CD4-positive, alpha-beta T cell (primary cell): ENCODE data around the gene NUP210L. TPM values are rescaled to one million over a fixed set of nuclear protein-coding genes. Genes with fewer than 3 reads are reported as not detected.
A peak's percentile ranks its signal among the peaks of the same experiment; 100 is the strongest.

Source experiments
- ATAC-seq: fragments of 200-7000 bp; cut with Tn5 transposase; one replicate; pipeline ENCODE4 v1.10.0; 2022; ENCODE audit warnings: mild to moderate bottlenecking; ENCODE audit not compliant: poor library complexity
- CTCF ChIA-PET: fragments of 350-600 bp; sonication (Branson Sonifier 250); formaldehyde crosslinking; loops from one replicate; lab custom pipeline; 2021; ENCODE audit warnings: antibody characterized with exemption, inconsistent platforms; lab: Charles Lee
- POLR2A ChIA-PET: fragments of 350-600 bp; sonication (Branson Sonifier 250); formaldehyde crosslinking; loops from one replicate; lab custom pipeline; 2021; ENCODE audit warnings: antibody characterized with exemption, inconsistent platforms; lab: Charles Lee
- DNase-seq, 14 experiments: peaks; one replicate each; pipeline ENCODE4 v3.0.0-alpha.2; 2013 to 2020; ENCODE audit warnings: mixed read lengths in 2 of 14
- H3K27ac ChIP-seq, 2 donors: one replicate each; pipeline versions ENCODE4 v1.5.1 to v1.7.0; 2013; ENCODE audit warnings: low read length in 2 of 2, low read depth in 1 of 2, mild to moderate bottlenecking in 1 of 2
- H3K27me3 ChIP-seq, 2 experiments: 1 replicate in 1 of 2; 2 replicates in 1 of 2; pipeline versions ENCODE4 v1.6.1 to v1.7.0; 2013; ENCODE audit warnings: low read length in 2 of 2, control low read depth in 1 of 2, mild to moderate bottlenecking in 1 of 2, moderate library complexity in 1 of 2; ENCODE audit not compliant: insufficient read depth in 2 of 2, control insufficient read depth in 1 of 2
- H3K36me3 ChIP-seq: one replicate; pipeline ENCODE4 v1.6.1; 2013; ENCODE audit warnings: low read length, control low read depth; ENCODE audit not compliant: insufficient read depth
- H3K4me1 ChIP-seq: one replicate; pipeline ENCODE4 v1.6.1; 2013; ENCODE audit warnings: low read length, control low read depth; ENCODE audit not compliant: insufficient read depth
- H3K4me3 ChIP-seq: one replicate; pipeline ENCODE4 v1.5.1; 2013; ENCODE audit warnings: mild to moderate bottlenecking, low read length, moderate library complexity
- H3K9me3 ChIP-seq, 2 experiments: 1 replicate in 1 of 2; 2 replicates in 1 of 2; pipeline versions ENCODE4 v1.6.1 to v1.7.0; 2013; ENCODE audit warnings: low read length in 2 of 2, mild to moderate bottlenecking in 2 of 2, control low read depth in 1 of 2, moderate library complexity in 1 of 2; ENCODE audit not compliant: control insufficient read depth in 1 of 2, insufficient read depth in 1 of 2
- H3K27ac Mint-ChIP-seq: one replicate; pipeline ENCODE4 v1.8.0; 2020; ENCODE audit warnings: mixed read lengths
- H3K27me3 Mint-ChIP-seq: one replicate; pipeline ENCODE4 v1.8.0; 2021; ENCODE audit warnings: mixed read lengths
- H3K36me3 Mint-ChIP-seq: one replicate; pipeline ENCODE4 v1.8.0; 2021; ENCODE audit warnings: low read depth, mixed read lengths
- H3K4me1 Mint-ChIP-seq: one replicate; pipeline ENCODE4 v1.8.0; 2021; ENCODE audit warnings: low read depth, mixed read lengths
- H3K4me3 Mint-ChIP-seq: one replicate; pipeline ENCODE4 v1.8.0; 2020; ENCODE audit warnings: mild to moderate bottlenecking, mixed read lengths
- H3K9me3 Mint-ChIP-seq: one replicate; pipeline ENCODE4 v1.8.0; 2020; ENCODE audit warnings: mixed read lengths
- intact Hi-C, 2 experiments: fragments of 100-400 bp; cut with DNase I in 1 of 2; cut with micrococcal nuclease in 1 of 2; formaldehyde crosslinking; loops; one replicate each; pipeline versions ENCODE4 v1.15.1 to v1.9.0; 2023 to 2025; cut with DNase I, micrococcal nuclease
- total RNA-seq, 174 experiments: library from RNA in 2 of 174; stranded (reverse) in 2 of 174; gene quantifications; one replicate each; pipeline ENCODE4 v1.2.3 and lab custom pipeline; 2021 to 2026
- TF ChIP-seq, protein P1 (sequence below): fragments of 200-600 bp; IDR thresholded peaks from one replicate; pipeline ENCODE4 v1.8.0; 2022; ENCODE audit warnings: antibody characterized with exemption, mild to moderate bottlenecking

The NUP210L gene
- total RNA-seq, 2 experiments from 2014 or later, result 0.03 to 0.08 TPM

DNA sequence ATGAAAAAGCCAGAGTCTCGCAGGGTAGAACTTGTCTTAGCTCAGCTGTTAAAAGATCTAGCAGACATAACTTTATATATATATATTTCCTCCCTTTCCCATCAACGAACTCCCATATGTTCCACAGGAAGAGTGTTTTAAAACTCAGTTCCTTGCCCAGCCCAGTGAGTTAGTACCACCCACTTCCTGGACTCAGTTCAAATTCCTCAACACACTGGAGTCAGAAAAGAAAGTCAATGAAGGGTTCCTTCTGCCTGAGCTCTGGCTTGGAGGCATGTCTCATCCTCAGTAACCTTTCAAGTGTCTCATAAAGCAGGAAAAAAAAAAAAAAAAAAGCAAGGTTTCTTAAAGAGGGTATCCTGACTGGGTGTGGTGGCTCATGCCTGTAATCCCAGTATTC is 21.5 kb upstream of the NUP210L start:
- H3K4me1 Mint-ChIP-seq, result peaks cover 78% of the 10 kb centered on the region
- H3K27ac ChIP-seq, result peak overlapping the region; percentile 44 to 50

DNA sequence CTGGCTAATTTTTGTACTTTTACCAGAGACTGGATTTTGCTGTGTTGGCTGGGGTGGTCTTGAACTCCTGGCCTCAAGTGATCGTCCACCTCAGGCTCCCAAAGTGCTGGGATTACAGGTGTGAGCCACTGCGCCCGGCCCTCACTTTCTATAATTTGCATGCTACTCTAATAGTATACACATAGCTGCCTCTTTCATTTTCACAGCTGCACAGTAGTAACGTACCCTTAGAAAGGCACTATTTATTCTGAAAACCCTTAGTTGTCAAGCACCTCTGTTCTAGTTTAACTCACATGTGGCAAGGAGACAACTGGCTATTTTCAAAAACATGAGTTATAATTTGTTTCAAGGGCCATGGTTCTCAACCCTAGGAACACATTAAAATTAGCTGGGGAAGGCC is 19.8 kb upstream of the NUP210L start:
- POLR2A ChIA-PET, result interaction anchor here (5.4 kb wide), 1 partner anchor 16 kb away, joined by 39 read pairs; no protein-coding TSS in a partner anchor
- CTCF ChIA-PET, result interaction anchor here (0.8 to 1.5 kb wide), 2 partner anchors 8 to 17 kb away, joined by 3 to 4 read pairs; no protein-coding TSS in a partner anchor
- H3K27ac ChIP-seq, result no peak overlapping the region
- peaks cover 72% of the 10 kb centered on the region for H3K36me3 ChIP-seq
- Mint-ChIP-seq H3K36me3 (peaks cover 88% of the 10 kb centered on the region), H3K9me3 (no peaks in the 10 kb centered on the region), H3K4me3 (no peak overlapping the region), H3K27ac (no peak overlapping the region), H3K27me3 (no peaks in the 10 kb centered on the region), H3K4me1 (peaks cover 75% of the 10 kb centered on the region)
- intact Hi-C loops, result no loop called here
- peaks cover 44% of the 10 kb centered on the region for H3K4me1 ChIP-seq
- H3K9me3 ChIP-seq, result no peaks in the 10 kb centered on the region
- H3K27me3 ChIP-seq, result no peaks in the 10 kb centered on the region
- TF ChIP-seq, protein P1, sequence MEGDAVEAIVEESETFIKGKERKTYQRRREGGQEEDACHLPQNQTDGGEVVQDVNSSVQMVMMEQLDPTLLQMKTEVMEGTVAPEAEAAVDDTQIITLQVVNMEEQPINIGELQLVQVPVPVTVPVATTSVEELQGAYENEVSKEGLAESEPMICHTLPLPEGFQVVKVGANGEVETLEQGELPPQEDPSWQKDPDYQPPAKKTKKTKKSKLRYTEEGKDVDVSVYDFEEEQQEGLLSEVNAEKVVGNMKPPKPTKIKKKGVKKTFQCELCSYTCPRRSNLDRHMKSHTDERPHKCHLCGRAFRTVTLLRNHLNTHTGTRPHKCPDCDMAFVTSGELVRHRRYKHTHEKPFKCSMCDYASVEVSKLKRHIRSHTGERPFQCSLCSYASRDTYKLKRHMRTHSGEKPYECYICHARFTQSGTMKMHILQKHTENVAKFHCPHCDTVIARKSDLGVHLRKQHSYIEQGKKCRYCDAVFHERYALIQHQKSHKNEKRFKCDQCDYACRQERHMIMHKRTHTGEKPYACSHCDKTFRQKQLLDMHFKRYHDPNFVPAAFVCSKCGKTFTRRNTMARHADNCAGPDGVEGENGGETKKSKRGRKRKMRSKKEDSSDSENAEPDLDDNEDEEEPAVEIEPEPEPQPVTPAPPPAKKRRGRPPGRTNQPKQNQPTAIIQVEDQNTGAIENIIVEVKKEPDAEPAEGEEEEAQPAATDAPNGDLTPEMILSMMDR, result no peak
- no peak for ATAC-seq
- no peak overlapping the region for H3K4me3 ChIP-seq
- no peak for DNase-seq

More for the DNA sequence above, 21.5 kb upstream of the NUP210L start:
- Mint-ChIP-seq H3K27ac (peak overlapping the region; percentile 74), H3K36me3 (peaks cover 84% of the 10 kb centered on the region), H3K27me3 (no peaks in the 10 kb centered on the region), H3K4me3 (no peak overlapping the region), H3K9me3 (no peaks in the 10 kb centered on the region)
- TF ChIP-seq, protein P1, result no peak
- intact Hi-C loops, result no loop called here
- POLR2A ChIA-PET, result interaction anchor here (0.7 to 5.4 kb wide), 4 partner anchors 10 to 1017 kb away, joined by 3 to 39 read pairs (median 13); partner anchors contain the start of gene RPS27
- Histone ChIP-seq H3K36me3 (peaks cover 59% of the 10 kb centered on the region), H3K9me3 (no peaks in the 10 kb centered on the region), H3K4me1 (peaks cover 60% of the 10 kb centered on the region), H3K27me3 (no peaks in the 10 kb centered on the region), H3K4me3 (no peak overlapping the region)
- ATAC-seq (no peak), DNase-seq (no peak)
- CTCF ChIA-PET, result interaction anchor here (0.8 to 1.2 kb wide), 3 partner anchors 19 to 59 kb away, joined by 3 read pairs; no protein-coding TSS in a partner anchor

DNA sequence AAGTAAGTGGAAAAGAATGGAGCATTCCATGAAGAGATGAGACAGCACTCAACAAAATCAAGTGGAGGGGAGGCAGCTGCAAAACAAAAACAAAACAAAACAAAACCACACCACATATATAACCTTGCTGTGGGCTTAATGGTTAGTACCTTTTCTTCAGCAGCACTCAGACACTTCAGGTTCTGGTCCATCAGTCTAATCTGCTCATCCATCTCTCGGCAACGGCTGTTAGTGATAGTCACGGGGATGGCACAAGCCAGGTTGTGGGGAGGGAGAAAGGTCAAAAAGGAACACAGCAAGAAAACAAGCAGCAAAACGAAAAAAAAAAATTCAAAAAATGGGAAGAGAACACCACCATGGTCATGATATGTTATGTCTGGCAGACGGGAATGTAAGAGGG is 17.0 kb upstream of the NUP210L start:
- Histone ChIP-seq H3K9me3 (no peaks in the 10 kb centered on the region), H3K27ac (no peak overlapping the region), H3K27me3 (no peaks in the 10 kb centered on the region), H3K4me3 (no peak overlapping the region), H3K4me1 (peaks cover 16% of the 10 kb centered on the region), H3K36me3 (peaks cover 88% of the 10 kb centered on the region)
- H3K27me3 Mint-ChIP-seq, result no peaks in the 10 kb centered on the region
- TF ChIP-seq, protein P1, result no peak
- intact Hi-C loops, result no loop called here
- H3K9me3 Mint-ChIP-seq, result no peaks in the 10 kb centered on the region
- H3K4me1 Mint-ChIP-seq, result peaks cover 54% of the 10 kb centered on the region
- H3K27ac Mint-ChIP-seq, result peak overlapping the region; percentile 25
- H3K4me3 Mint-ChIP-seq, result no peak overlapping the region
- ATAC-seq (no peak), DNase-seq (no peak)
- ChIA-PET POLR2A (interaction anchor here (0.6 to 2.3 kb wide), 2 partner anchors 12 to 14 kb away, joined by 3 to 6 read pairs; no protein-coding TSS in a partner anchor), CTCF (no interaction called here)
- peaks cover 89% of the 10 kb centered on the region for H3K36me3 Mint-ChIP-seq
